Measurements from ENCODE around the gene ANKRD12. TPM values are rescaled to one million over a fixed set of nuclear protein-coding genes. Genes with fewer than 3 reads are reported as not detected.

The ANKRD12 gene
- total and polyA plus RNA-seq, 2 donors (not counting 1 experiment from before 2014, with no cell fraction given) = 8.0 to 183 TPM

- Histone ChIP-seq H3K9me3 (ENCODE audit: control extremely low read depth in 1 of 3, control insufficient read depth in 2 of 3, insufficient read depth in 1 of 3, low read length in 2 of 3) (peaks cover 0 to under 1% (median 0%) of the 10 kb centered on the region in 3 donors), H3K4me3 (ENCODE audit: control extremely low read depth in 1 of 5, extremely low read depth in 1 of 5, insufficient read depth in 1 of 5, low read depth in 2 of 5, low read length in 4 of 5) (no peak overlapping the region), H3K4me2 (replicated peaks; ENCODE audit: low read depth, low read length, poor library complexity, severe bottlenecking) (no peak overlapping the region), H3K4me1 (ENCODE audit: control insufficient read depth in 2 of 2, insufficient read depth in 2 of 2, low read length in 2 of 2) (no peaks in the 10 kb centered on the region), H4K20me1 (ENCODE audit: control insufficient read depth, insufficient read depth, low read length, poor library complexity, severe bottlenecking) (peaks cover 7% of the 10 kb centered on the region), H3K9ac (ENCODE audit: low read length) (no peak overlapping the region), H3K27ac (ENCODE audit: low read length in 2 of 2) (no peak overlapping the region), H2AFZ (ENCODE audit: insufficient read depth, low read depth, low read length, poor library complexity, severe bottlenecking) (no peak overlapping the region), H3K79me2 (ENCODE audit: control insufficient read depth, insufficient read depth, low read length) (peaks cover 9% of the 10 kb centered on the region), H3K36me3 (replicated peaks in 1 of 2; ENCODE audit: control extremely low read depth in 1 of 2, control insufficient read depth in 1 of 2, extremely low read depth in 1 of 2, insufficient read depth in 2 of 2, low read length in 1 of 2) (peaks cover 12 to 25% of the 10 kb centered on the region in 2 experiments), H3K27me3 (replicated peaks in 1 of 4; ENCODE audit: control extremely low read depth in 1 of 4, control insufficient read depth in 3 of 4, insufficient read depth in 4 of 4, low read length in 3 of 4) (no peaks in the 10 kb centered on the region)
- no peaks in the 10 kb centered on the region for H3K9me3 Mint-ChIP-seq (ENCODE audit: insufficient read depth)
- ChIA-PET CTCF (interaction anchor here (0.6 to 1.4 kb wide), 2 partner anchors 13 to 131 kb away, joined by 3 to 5 read pairs; no protein-coding TSS in a partner anchor), POLR2A (no interaction called here)
- H3K27me3 Mint-ChIP-seq = no peaks in the 10 kb centered on the region
- DNase-seq (no peak), ATAC-seq (ENCODE audit: low read depth) (no peak)
- H3K27ac Mint-ChIP-seq = no peak overlapping the region
- 100% methylated on average over 1 of the region's 3 CpGs for WGBS (ENCODE audit: insufficient coverage)
- TF ChIP-seq EZH2 (IDR thresholded peaks at IDR 0.05; ENCODE audit: borderline replicate concordance, insufficient read depth, low read depth, low read length, poor library complexity, severe bottlenecking) = no peak
- TF ChIP-seq, protein P1, sequence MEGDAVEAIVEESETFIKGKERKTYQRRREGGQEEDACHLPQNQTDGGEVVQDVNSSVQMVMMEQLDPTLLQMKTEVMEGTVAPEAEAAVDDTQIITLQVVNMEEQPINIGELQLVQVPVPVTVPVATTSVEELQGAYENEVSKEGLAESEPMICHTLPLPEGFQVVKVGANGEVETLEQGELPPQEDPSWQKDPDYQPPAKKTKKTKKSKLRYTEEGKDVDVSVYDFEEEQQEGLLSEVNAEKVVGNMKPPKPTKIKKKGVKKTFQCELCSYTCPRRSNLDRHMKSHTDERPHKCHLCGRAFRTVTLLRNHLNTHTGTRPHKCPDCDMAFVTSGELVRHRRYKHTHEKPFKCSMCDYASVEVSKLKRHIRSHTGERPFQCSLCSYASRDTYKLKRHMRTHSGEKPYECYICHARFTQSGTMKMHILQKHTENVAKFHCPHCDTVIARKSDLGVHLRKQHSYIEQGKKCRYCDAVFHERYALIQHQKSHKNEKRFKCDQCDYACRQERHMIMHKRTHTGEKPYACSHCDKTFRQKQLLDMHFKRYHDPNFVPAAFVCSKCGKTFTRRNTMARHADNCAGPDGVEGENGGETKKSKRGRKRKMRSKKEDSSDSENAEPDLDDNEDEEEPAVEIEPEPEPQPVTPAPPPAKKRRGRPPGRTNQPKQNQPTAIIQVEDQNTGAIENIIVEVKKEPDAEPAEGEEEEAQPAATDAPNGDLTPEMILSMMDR (IDR thresholded peaks at IDR 0.05) = no peak
- intact Hi-C loops (cut with micrococcal nuclease) = no loop called here
- H3K4me1 Mint-ChIP-seq = peaks cover 1% of the 10 kb centered on the region
- no peak overlapping the region for H3K4me3 Mint-ChIP-seq
These were observed 69.8 kb downstream of the ANKRD12 start for GRCh38 chr18:9206421-9206820.

- Mint-ChIP-seq H3K27me3 (no peaks in the 10 kb centered on the region), H3K27ac (no peak overlapping the region), H3K4me3 (no peak overlapping the region), H3K4me1 (peaks cover 3% of the 10 kb centered on the region), H3K9me3 (ENCODE audit: insufficient read depth) (no peaks in the 10 kb centered on the region)
- Histone ChIP-seq H3K27me3 (replicated peaks in 1 of 4; ENCODE audit: control extremely low read depth in 1 of 4, control insufficient read depth in 3 of 4, insufficient read depth in 4 of 4, low read length in 3 of 4) (no peaks in the 10 kb centered on the region), H3K4me3 (ENCODE audit: control extremely low read depth in 1 of 5, extremely low read depth in 1 of 5, insufficient read depth in 1 of 5, low read depth in 2 of 5, low read length in 4 of 5) (no peak overlapping the region), H3K36me3 (replicated peaks in 1 of 2; ENCODE audit: control extremely low read depth in 1 of 2, control insufficient read depth in 1 of 2, extremely low read depth in 1 of 2, insufficient read depth in 2 of 2, low read length in 1 of 2) (peaks cover 10 to 34% of the 10 kb centered on the region in 2 experiments), H3K9me3 (ENCODE audit: control extremely low read depth in 1 of 3, control insufficient read depth in 2 of 3, insufficient read depth in 1 of 3, low read length in 2 of 3) (no peaks in the 10 kb centered on the region), H3K27ac (ENCODE audit: low read length in 2 of 2) (no peak overlapping the region), H3K9ac (ENCODE audit: low read length) (no peak overlapping the region), H2AFZ (ENCODE audit: insufficient read depth, low read depth, low read length, poor library complexity, severe bottlenecking) (no peak overlapping the region), H3K4me1 (ENCODE audit: control insufficient read depth in 2 of 2, insufficient read depth in 2 of 2, low read length in 2 of 2) (no peaks in the 10 kb centered on the region), H3K4me2 (replicated peaks; ENCODE audit: low read depth, low read length, poor library complexity, severe bottlenecking) (no peak overlapping the region), H4K20me1 (ENCODE audit: control insufficient read depth, insufficient read depth, low read length, poor library complexity, severe bottlenecking) (no peaks in the 10 kb centered on the region), H3K79me2 (ENCODE audit: control insufficient read depth, insufficient read depth, low read length) (peaks cover 3% of the 10 kb centered on the region)
- intact Hi-C loops (cut with micrococcal nuclease) = no loop called here
- no CpG with 5 or more reads among the region's 4 CpGs for WGBS (ENCODE audit: insufficient coverage)
- ATAC-seq (ENCODE audit: low read depth) (no peak), DNase-seq (no peak)
- no peak for TF ChIP-seq EZH2 (IDR thresholded peaks at IDR 0.05; ENCODE audit: borderline replicate concordance, insufficient read depth, low read depth, low read length, poor library complexity, severe bottlenecking)
- TF ChIP-seq, protein P1 (IDR thresholded peaks at IDR 0.05) = no peak
- ChIA-PET POLR2A (no interaction called here), CTCF (interaction anchor here (2.1 kb wide), 1 partner anchor 136 kb away, joined by 10 read pairs; no protein-coding TSS in a partner anchor)
These were observed 72.7 kb downstream of the ANKRD12 start for GRCh38 chr18:9209279-9209678.

Measured in B cell (primary cell).